CD4-positive, alpha-beta T cell treated with Interleukin-6 at 100 ng/mL for 8 hours (primary cell): ENCODE measurements around the gene NECTIN4.
"Not testable (repeated sequence)": the region's sequence is repeated elsewhere in the genome, so short reads cannot be mapped to it uniquely, and the experiment has no call there.

ENCODE experiments used
- DNase-seq: peaks from one replicate; pipeline ENCODE4 v3.0.0-alpha.2; 2020; ENCODE audit warnings: mixed read lengths, low spot score

Gene NECTIN4

GRCh38 chr1:161054232-161054631, 35.1 kb downstream of the NECTIN4 start:
- no peak for DNase-seq

GRCh38 chr1:161052899-161053298, 36.5 kb downstream of the NECTIN4 start:
- DNase-seq: no peak

- DNase-seq: no peak
These were observed 38.1 kb downstream of the NECTIN4 start for GRCh38 chr1:161051219-161051618.

GRCh38 chr1:161048949-161049722, 40.2 kb downstream of the NECTIN4 start:
- no peak for DNase-seq

GRCh38 chr1:161047436-161048420, 41.6 kb downstream of the NECTIN4 start:
- DNase-seq: no peak

- no peak for DNase-seq
These were observed 42.6 kb downstream of the NECTIN4 start for GRCh38 chr1:161046605-161047228.

- peak; percentile 92 for DNase-seq
These were observed 43.4 kb downstream of the NECTIN4 start, which contains the start of gene USF1 for GRCh38 chr1:161045736-161046604. TSS of gene USF1 (minus strand) at chr1:161045977. CDS start at chr1:161043275, 2,702 bp downstream.

GRCh38 chr1:161044908-161045735, 44.2 kb downstream of the NECTIN4 start:
- peak; percentile 54 for DNase-seq

- DNase-seq: no peak
These were observed 44.8 kb downstream of the NECTIN4 start for GRCh38 chr1:161044535-161044907.

- no peak for DNase-seq
These were observed 49.8 kb downstream of the NECTIN4 start for GRCh38 chr1:161039546-161039945.

GRCh38 chr1:161039154-161039545, 50.2 kb downstream of the NECTIN4 start:
- no peak for DNase-seq

- peak; percentile 87 for DNase-seq
These were observed 50.7 kb downstream of the NECTIN4 start, which contains the start of gene TSTD1 for GRCh38 chr1:161038523-161039153. TSS of gene TSTD1 (minus strand) at chr1:161038964. CDS start at chr1:161038889, 75 bp downstream.

- no peak for DNase-seq
These were observed 51.5 kb downstream of the NECTIN4 start for GRCh38 chr1:161037661-161038522.

- no peak for DNase-seq
These were observed 55.6 kb downstream of the NECTIN4 start for GRCh38 chr1:161033751-161034150.

GRCh38 chr1:161032409-161032808, 56.9 kb downstream of the NECTIN4 start:
- DNase-seq: no peak

- no peak for DNase-seq
These were observed 57.5 kb downstream of the NECTIN4 start for GRCh38 chr1:161031874-161032273.

GRCh38 chr1:161029466-161029865, 59.9 kb downstream of the NECTIN4 start:
- DNase-seq: not testable (repeated sequence)

- not testable (repeated sequence) for DNase-seq
These were observed 62.4 kb downstream of the NECTIN4 start for GRCh38 chr1:161026954-161027353.

GRCh38 chr1:161022432-161022831, 66.9 kb downstream of the NECTIN4 start:
- DNase-seq: not testable (repeated sequence)
